ENCODE data around the gene CGREF1.

DNA sequence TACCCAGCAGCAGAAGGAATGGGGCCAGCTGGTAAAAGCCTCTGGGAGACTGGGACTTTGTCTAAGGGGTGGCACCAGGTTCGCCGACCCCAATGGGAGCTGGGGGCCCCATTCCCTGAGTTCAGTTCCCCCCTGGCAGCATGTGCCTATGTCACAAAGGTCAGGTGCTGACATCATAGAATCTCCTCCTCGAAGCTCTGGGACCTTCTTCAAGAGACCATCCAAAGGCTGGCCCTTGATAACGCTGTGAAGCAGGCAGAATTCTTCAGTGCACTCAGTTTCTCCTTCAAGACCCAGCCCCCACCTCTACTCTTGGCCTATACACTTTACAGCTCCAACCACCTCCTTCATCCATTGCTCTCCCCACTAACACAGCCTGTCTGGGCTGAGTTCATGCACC lies 20.4 kb upstream of the CGREF1 start, which contains the start of gene PRR30:
- TF ChIP-seq POLR2A (IDR thresholded peaks at IDR 0.05), result no peak
- TF ChIP-seq, protein P1, sequence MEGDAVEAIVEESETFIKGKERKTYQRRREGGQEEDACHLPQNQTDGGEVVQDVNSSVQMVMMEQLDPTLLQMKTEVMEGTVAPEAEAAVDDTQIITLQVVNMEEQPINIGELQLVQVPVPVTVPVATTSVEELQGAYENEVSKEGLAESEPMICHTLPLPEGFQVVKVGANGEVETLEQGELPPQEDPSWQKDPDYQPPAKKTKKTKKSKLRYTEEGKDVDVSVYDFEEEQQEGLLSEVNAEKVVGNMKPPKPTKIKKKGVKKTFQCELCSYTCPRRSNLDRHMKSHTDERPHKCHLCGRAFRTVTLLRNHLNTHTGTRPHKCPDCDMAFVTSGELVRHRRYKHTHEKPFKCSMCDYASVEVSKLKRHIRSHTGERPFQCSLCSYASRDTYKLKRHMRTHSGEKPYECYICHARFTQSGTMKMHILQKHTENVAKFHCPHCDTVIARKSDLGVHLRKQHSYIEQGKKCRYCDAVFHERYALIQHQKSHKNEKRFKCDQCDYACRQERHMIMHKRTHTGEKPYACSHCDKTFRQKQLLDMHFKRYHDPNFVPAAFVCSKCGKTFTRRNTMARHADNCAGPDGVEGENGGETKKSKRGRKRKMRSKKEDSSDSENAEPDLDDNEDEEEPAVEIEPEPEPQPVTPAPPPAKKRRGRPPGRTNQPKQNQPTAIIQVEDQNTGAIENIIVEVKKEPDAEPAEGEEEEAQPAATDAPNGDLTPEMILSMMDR (IDR thresholded peaks at IDR 0.05), result no peak
